ENCODE data around the gene RUBCN. TPM values are rescaled to one million over a fixed set of nuclear protein-coding genes. Genes with fewer than 3 reads are reported as not detected.

RUBCN gene
- total and polyA plus RNA-seq, 10 of the 15 experiments (the other 5 are each of a cell fraction or from before 2014, with no cell fraction given), result 15.5 to 79.9 (median 40.4) TPM

GRCh38 chr3:197711973-197712707 is 24.6 kb downstream of the RUBCN start (continued):
- TF ChIP-seq ZNF622 (IDR thresholded peaks at IDR 0.05), result no peak
- TF ChIP-seq MYC (IDR thresholded peaks at IDR 0.05; ENCODE audit: insufficient read depth, insufficient read length, insufficient replicate concordance, low read length, severe bottlenecking), result no peak
- no peak for TF ChIP-seq RB1 (IDR thresholded peaks at IDR 0.05; ENCODE audit: borderline replicate concordance)
- no peak for TF ChIP-seq YBX1 (IDR thresholded peaks at IDR 0.05)
- TF ChIP-seq REST (IDR thresholded peaks at IDR 0.05; ENCODE audit: low read depth, low read length), result no peak
- TF ChIP-seq SP1 (IDR thresholded peaks at IDR 0.05; ENCODE audit: low read depth, low read length), result peak; percentile 88
- no peak for TF ChIP-seq CEBPB (IDR thresholded peaks at IDR 0.05; ENCODE audit: borderline replicate concordance in 1 of 2, low read depth in 2 of 2, low read length in 2 of 2)
- TF ChIP-seq SREBF1 (IDR thresholded peaks at IDR 0.05; ENCODE audit: low read length), result no peak
- no peak for TF ChIP-seq USF1 (IDR thresholded peaks at IDR 0.05; ENCODE audit: borderline replicate concordance, extremely low read length, insufficient read depth, low read depth, low read length)
- TF ChIP-seq CEBPZ (IDR thresholded peaks at IDR 0.05; ENCODE audit: low read depth, low read length), result no peak
- TF ChIP-seq CTCF (IDR thresholded peaks at IDR 0.05 in 2 of 3, conservative IDR thresholded peaks at IDR 0.05 in 1 of 3; ENCODE audit: control insufficient read depth in 2 of 3, extremely low read depth in 1 of 3, insufficient read depth in 1 of 3, low read depth in 3 of 3, low read length in 3 of 3), result no peak
- TF ChIP-seq RCOR1 (conservative IDR thresholded peaks at IDR 0.05; ENCODE audit: low read depth, low read length), result peak; percentile 24; the same call in 1 of the 2 replicates
- peak; percentile 93 for TF ChIP-seq NFIC (IDR thresholded peaks at IDR 0.05; ENCODE audit: low read depth, low read length)
- TF ChIP-seq CBX3 (IDR thresholded peaks at IDR 0.05; ENCODE audit: borderline replicate concordance, low read depth), result no peak
- TF ChIP-seq STAT3 (IDR thresholded peaks at IDR 0.05; ENCODE audit: low read depth, low read length), result no peak
- TF ChIP-seq CREB1 (IDR thresholded peaks at IDR 0.05; ENCODE audit: low read depth), result peak; percentile 95
- peak; percentile 98 to 100 for TF ChIP-seq EP300 (IDR thresholded peaks at IDR 0.05; ENCODE audit: borderline replicate concordance in 1 of 2, control insufficient read depth in 1 of 2, low read depth in 2 of 2, low read length in 2 of 2)

Measured in GM12878 (cell line).